ENCODE measurements around the gene KRT77.

KRT77 gene

GRCh38 chr12:52683575-52684300, 19.6 kb downstream of the KRT77 start:
- TF ChIP-seq, protein P1, sequence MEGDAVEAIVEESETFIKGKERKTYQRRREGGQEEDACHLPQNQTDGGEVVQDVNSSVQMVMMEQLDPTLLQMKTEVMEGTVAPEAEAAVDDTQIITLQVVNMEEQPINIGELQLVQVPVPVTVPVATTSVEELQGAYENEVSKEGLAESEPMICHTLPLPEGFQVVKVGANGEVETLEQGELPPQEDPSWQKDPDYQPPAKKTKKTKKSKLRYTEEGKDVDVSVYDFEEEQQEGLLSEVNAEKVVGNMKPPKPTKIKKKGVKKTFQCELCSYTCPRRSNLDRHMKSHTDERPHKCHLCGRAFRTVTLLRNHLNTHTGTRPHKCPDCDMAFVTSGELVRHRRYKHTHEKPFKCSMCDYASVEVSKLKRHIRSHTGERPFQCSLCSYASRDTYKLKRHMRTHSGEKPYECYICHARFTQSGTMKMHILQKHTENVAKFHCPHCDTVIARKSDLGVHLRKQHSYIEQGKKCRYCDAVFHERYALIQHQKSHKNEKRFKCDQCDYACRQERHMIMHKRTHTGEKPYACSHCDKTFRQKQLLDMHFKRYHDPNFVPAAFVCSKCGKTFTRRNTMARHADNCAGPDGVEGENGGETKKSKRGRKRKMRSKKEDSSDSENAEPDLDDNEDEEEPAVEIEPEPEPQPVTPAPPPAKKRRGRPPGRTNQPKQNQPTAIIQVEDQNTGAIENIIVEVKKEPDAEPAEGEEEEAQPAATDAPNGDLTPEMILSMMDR (IDR thresholded peaks at IDR 0.05; ENCODE audit: extremely low read depth, insufficient read depth, missing control alignments) = no peak
- in situ Hi-C loops (cut with MboI; ENCODE audit: low pct_unique_long_range_greater_than_20kb, low sequenced_read_pairs, unreplicated experiment) = no loop called here
- DNase-seq (ENCODE audit: low spot score) = no peak

- in situ Hi-C loops (cut with MboI; ENCODE audit: low pct_unique_long_range_greater_than_20kb, low sequenced_read_pairs, unreplicated experiment) = no loop called here
- TF ChIP-seq, protein P1 (IDR thresholded peaks at IDR 0.05; ENCODE audit: extremely low read depth, insufficient read depth, missing control alignments) = no peak
- no peak for DNase-seq (ENCODE audit: low spot score)
Observed at GRCh38 chr12:52682938-52683574, 20.3 kb downstream of the KRT77 start.

DNA sequence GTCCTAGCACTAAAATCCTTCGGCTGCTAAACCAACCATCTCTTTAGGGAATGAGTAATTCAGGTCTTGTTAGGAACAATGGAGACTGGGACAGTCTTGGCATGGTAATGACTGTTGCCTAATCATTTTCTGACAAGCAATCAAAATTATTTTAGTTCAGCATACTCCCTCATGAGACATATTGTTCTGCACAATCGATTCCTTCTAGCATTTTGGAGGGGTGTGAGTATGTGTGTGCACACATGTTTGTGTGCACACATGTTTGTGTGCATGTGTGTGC, 21.0 kb downstream of the KRT77 start:
- no peak for DNase-seq (ENCODE audit: low spot score)
- in situ Hi-C loops (cut with MboI; ENCODE audit: low pct_unique_long_range_greater_than_20kb, low sequenced_read_pairs, unreplicated experiment) = no loop called here
- TF ChIP-seq, protein P1 (IDR thresholded peaks at IDR 0.05; ENCODE audit: extremely low read depth, insufficient read depth, missing control alignments) = no peak

- no peak for DNase-seq (ENCODE audit: low spot score)
- TF ChIP-seq, protein P1 (IDR thresholded peaks at IDR 0.05; ENCODE audit: extremely low read depth, insufficient read depth, missing control alignments) = no peak
- in situ Hi-C loops (cut with MboI; ENCODE audit: low pct_unique_long_range_greater_than_20kb, low sequenced_read_pairs, unreplicated experiment) = no loop called here
Observed at GRCh38 chr12:52681526-52682380, 21.6 kb downstream of the KRT77 start.

- DNase-seq (ENCODE audit: low spot score) = no peak
- TF ChIP-seq, protein P1 (IDR thresholded peaks at IDR 0.05; ENCODE audit: extremely low read depth, insufficient read depth, missing control alignments) = no peak
- in situ Hi-C loops (cut with MboI; ENCODE audit: low pct_unique_long_range_greater_than_20kb, low sequenced_read_pairs, unreplicated experiment) = no loop called here
Observed at GRCh38 chr12:52680363-52680762, 23.0 kb downstream of the KRT77 start, which contains the start of gene KRT1. Gene KRT1, minus strand, starts transcription at chr12:52680407. Its CDS starts 59 bp downstream, at chr12:52680348.

GRCh38 chr12:52679875-52680274, 23.4 kb downstream of the KRT77 start:
- DNase-seq (ENCODE audit: low spot score) = no peak
- TF ChIP-seq, protein P1 (IDR thresholded peaks at IDR 0.05; ENCODE audit: extremely low read depth, insufficient read depth, missing control alignments) = no peak
- in situ Hi-C loops (cut with MboI; ENCODE audit: low pct_unique_long_range_greater_than_20kb, low sequenced_read_pairs, unreplicated experiment) = no loop called here
